GM19240 (cell line): ENCODE results near the gene CDH4.

ENCODE experiments used
- DNase-seq: peaks from one replicate; pipeline ENCODE4 v3.0.0; 2011; ENCODE audit warnings: low spot score; ENCODE audit not compliant: insufficient read length

CDH4 gene

GRCh38 chr20:61575151-61575937, 323.3 kb downstream of the CDH4 start:
- DNase-seq: no peak

GRCh38 chr20:61576372-61576771, 324.3 kb downstream of the CDH4 start:
- no peak for DNase-seq

DNA sequence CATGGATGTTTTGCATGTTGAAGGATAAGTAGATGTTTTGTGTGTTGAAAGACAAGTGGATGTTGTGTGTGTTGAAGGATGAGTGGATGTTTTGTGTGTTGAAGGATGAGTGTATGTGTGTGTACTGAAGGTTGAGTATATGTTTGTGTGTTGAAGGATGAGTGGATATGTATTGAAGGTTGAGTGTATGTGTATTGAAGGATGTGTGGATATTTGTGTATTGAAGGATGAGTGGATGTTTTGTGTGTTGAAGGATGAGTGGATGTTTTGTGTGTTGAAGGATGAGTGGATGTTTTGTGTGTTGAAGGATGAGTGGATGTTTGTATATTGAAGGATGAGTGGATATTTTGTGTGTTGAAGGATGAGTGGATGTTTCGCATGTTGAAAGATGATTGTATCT, 325.0 kb downstream of the CDH4 start:
- no peak for DNase-seq

DNA sequence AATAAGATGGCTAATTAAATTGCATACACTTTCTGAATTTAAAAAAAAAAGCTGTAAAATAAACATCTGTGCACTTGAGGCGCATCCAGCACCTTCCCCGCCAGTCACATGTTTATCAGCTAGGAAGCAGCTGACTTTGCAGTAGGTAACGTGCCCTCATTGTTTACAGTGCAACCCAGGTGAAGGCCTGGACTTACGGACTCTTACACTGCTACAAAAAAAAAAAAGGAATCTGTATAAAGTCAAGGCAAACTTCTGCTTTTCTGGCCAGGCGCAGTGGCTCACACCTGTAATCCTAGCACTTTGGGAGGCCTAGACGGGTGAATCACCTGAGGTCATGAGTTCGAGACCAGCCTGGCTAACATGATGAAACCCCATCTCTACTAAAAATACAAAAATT, 327.8 kb downstream of the CDH4 start:
- no peak for DNase-seq

DNA sequence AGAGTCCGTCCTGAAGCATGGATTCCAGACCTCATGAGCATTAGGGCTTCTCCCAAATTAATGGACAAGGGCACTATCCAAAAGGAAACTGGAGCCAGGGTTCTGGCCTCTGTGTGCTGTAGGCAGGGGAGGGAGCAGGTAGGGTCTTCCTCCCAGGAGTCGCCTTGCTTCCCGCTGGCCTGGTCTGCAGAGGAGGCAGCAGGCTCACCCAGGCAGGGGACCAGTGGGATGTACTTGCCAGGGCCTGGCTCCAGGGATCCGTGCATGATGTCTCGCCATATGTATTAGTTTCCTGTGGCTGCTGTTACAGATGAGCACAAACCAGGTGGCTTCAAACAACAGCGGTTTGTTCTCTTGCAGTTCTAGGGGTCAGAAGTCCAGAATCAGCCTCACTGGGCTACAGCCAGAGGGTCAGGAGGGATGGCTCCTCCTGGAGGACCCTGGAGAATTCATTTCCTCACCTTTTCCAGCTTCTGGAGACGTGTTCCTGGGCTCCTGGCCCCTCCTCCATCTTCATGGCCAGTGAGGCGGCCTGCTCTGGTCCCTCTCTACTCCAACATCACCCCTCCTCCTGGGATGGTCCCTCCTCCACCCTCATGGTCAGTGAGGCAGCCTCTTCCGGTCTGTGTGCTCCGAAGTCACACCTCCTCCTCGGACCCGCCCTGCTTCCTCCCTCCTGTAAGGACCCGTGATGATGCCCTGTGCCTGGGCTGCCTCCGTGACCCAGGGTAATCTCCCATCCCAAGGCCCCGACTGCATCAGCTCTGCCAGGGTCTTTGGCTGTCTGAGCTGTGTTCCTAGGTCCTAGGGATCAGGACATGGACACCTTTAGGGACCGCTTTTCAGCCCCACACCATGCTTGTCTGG, 329.1 kb downstream of the CDH4 start:
- no peak for DNase-seq

DNA sequence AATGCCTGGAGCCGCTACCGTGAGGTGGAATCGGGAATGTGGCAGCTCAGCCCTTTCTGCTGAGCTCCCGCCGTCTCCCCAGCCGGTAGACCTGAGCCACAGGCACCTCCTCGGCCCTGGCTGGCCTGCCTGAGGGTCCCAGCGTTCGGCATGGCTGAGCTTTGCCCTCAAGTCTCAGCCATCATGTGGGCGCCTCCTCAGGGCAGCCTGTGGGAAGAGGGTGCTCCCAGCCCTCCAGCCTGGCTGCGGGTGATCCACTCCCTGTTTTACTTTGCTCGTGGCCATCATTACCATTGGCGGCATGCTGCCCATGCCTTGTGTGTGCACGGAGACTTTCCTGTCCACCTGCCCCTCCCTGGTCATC, 329.7 kb downstream of the CDH4 start:
- no peak for DNase-seq

GRCh38 chr20:61582196-61582923, 330.3 kb downstream of the CDH4 start:
- no peak for DNase-seq

DNA sequence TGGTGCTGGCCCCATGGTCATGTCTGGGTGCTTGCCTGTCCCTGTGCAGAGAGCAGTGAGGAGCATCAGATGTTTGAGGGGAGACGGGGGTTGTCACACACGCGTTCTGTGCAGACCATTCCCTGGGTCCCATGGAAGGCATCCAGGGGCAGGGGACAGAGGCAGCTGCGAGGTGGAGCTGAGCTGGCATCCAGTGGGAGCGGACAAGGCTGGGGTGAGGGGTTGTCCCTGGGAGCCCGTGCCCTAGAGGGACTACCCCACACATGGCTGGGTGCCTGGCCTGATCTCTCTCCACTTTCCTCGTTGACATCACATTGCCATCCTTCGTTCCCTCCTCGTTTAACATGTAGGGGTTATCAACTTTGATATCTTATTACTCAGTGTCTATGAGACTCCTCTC, 331.3 kb downstream of the CDH4 start:
- DNase-seq: no peak

DNA sequence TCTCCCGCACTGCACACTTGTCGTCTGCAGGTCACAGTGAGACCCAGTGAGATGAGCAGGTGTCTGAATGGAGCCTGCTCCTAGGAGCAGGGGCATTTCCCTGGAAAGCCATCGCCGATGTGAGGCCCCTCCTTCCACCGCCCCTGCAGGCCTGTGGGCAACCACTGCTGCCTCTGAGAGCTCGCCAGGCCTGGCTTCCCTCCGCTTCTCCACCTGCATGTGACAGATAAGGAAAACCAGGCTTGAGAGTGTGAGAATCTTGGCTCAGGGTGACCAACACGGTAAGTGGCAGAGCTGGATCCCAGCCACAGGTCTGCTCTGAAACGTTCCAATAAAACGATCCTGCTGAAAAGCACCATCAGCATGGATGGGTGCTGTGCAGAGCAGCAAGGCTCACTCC, 332.8 kb downstream of the CDH4 start:
- no peak for DNase-seq

- no peak for DNase-seq
Measured at GRCh38 chr20:61585764-61586163, 333.7 kb downstream of the CDH4 start.

DNA sequence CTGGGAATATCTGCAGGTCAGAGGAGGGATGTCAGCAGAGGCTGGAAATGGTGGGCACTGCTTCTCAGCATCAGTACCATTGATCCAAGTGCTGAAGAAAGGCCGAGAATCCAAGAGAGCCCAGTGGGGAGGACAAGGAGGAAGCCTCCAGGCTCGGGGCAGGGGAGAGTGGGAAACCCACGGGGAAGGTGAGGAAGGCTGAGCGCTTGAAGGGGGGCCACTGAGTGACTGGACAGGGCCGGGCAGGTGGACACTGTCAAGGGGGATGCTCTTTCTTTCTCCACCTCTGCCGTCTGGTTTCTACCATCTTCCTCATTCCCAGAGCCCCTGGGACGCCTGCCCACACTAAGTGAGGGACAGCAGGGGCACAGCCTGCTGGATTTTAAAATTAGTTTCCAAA, 335.0 kb downstream of the CDH4 start:
- DNase-seq: no peak

- DNase-seq: no peak
Measured at GRCh38 chr20:61587681-61588289, 335.7 kb downstream of the CDH4 start.

DNA sequence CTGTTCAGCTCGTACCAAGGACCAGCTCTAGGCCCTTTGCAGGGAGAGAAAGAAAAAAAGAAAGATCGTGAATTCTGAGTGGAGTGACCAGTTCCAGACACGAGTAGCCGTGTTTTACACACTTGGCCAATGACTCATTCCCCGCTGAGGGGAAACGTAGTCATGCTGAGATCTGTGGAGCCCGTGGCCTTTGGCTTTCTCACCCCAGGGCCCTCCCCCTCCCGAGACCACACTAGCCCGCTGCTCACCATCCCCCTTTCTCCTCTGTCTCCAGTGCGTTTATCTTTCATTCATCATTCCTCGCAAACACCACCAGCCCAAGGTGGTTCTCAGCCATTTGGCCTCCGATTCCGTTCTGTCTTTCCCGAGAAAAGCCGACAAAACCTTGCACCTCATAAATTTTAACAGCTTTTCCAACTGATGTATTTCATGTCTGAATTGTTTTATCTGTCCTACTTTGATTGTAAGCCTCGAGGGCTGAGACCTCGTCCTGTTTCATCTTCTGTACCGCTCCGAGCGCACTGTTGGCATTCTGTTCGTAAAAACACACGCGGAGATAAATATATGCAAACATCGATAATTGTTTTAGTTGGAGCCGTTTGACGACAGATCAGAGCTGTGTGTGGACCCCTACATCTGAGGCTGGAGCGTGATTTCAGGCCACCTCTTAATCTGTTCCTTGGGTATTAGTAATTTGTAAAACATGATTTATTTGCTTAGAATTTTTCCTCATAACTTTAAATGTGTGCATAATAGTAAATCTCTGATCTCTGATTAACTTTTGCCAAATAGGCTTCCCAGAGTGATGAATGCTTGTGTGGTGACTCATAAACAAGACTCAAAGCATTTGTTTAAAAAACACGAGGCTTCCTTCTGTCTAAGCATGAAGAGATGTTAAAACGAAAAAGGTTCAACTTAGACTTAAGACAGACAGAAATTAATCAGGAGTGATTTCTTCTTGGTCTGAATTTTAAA, 336.6 kb downstream of the CDH4 start:
- DNase-seq: no peak

DNA sequence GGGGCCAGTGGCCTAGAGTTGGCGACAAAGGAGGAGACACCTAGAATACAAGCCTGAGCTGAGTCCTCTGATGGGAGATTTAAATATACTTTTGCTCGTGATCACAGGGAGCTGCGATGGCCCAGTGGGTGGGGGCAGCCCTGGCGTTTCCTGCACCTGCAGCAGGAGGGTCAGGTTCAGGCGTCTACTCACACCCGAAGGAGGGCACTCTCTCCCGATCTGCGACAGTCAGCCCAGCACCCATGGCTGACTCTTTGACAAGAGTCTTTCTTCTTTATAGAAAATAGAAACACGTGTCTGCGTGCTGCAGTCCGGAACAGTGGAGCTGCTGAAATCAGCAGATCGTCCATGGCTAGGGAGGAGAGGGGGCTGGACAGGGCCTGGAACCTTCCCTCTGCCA, 338.2 kb downstream of the CDH4 start:
- no peak for DNase-seq

DNA sequence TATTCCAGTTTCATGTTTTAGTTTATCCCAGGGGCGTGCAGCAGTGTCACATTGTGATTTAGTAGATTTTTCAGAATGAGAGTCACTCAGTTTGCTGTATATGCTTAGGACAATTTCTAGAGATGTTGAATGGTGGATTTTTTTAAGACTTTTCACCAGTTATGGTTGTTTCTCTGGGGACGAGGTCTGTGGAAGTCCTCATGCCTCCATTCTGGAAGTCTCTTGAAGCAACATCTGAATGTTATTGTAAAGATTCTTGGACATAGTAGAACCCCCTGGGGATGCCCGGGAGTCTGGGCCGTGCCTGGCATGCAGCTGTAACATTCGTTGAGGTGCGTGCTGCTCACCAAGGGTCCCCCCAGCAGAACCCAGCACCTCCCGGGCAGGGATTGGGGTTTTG, 341.5 kb downstream of the CDH4 start:
- DNase-seq: no peak

DNA sequence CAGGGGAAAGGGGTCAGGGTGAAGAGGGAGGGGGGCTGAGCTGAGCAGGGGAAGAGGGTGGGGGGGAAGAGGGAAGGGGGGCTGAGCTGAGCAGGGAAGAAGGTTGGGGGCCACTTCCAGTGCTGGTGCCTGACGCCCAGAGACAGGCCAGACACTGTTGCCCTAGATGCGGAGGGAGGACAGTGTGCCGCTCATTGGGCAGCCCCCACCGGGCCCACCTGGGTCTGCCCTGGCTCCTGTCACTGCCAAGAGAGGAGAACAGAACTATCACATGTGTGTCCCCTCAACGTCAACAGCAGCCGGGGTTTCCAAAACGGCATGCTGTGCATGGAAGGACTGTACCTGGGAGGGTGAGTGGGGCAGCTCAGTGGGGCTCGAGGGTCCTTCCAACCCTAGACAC, 342.1 kb downstream of the CDH4 start:
- no peak for DNase-seq

GRCh38 chr20:61595216-61595615, 343.2 kb downstream of the CDH4 start:
- no peak for DNase-seq

DNA sequence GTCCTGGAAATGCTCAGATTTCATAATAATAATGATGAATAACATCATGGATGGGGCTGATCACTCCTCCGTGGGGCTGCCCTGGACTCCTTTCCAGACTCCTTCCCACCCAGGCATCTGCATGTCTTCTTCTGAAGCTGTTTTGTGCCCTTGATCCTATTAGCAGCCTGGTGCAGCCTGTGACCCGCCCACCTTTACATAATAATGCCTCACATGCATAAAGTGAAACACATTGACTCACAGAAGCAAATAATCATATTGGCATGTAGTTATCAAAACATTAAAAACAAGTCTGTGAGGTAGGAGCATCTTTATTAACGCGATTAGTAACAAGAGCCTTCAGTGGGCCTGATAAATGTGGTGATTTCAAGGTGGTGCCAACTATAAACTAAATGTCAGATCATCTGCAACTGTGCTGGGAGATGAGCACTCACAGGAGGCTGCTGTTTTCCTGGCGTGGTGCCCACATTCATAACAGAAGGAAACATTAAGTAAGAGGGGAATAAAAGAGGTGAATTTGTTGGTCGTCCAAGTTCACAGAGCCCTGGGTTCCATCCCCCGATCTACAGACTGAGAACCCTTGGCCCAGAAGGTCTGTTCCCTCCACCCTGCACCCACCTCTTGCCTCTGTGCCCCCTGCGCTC, 344.7 kb downstream of the CDH4 start:
- DNase-seq: no peak

DNA sequence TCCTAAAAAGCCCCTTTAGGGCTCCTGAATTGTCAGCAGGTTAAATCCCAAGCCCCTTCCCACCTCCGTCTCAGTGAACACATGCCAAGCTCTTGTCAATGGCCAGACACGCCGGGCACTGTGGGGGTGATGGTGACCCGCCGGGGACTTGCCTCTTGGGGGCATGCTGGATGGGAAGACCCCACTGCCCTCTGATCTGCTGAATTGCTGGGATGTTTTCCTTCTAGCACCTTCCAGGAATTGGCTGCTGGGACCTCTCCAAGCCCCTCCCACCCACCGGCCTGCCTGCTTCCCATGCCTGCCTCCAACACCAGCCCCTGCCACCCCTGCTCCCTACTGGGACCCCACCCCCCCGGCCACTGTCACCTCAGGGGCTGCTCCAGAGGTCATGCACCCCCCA, 345.9 kb downstream of the CDH4 start:
- no peak for DNase-seq

GRCh38 chr20:61598586-61598985, 346.5 kb downstream of the CDH4 start:
- DNase-seq: no peak
